Uterus (tissue), 2 donors: ENCODE data around the gene PDIK1L.

ENCODE experiments used
- CTCF ChIP-seq, 4 experiments: fragments of 200-600 bp in 2 of 4; fragments of 450-650 bp in 2 of 4; sonication (generic) in 2 of 4; IDR thresholded peaks; one replicate each; pipeline ENCODE4 v1.5.1; 2016 to 2019; ENCODE audit warnings: antibody characterized with exemption in 4 of 4, mild to moderate bottlenecking in 2 of 4, moderate library complexity in 1 of 4
- POLR2A ChIP-seq, 2 donors: fragments of 450-650 bp; IDR thresholded peaks; one replicate each; pipeline ENCODE4 v1.6.1; 2016; ENCODE audit warnings: antibody characterized with exemption in 2 of 2, mild to moderate bottlenecking in 1 of 2, moderate library complexity in 1 of 2

DNA sequence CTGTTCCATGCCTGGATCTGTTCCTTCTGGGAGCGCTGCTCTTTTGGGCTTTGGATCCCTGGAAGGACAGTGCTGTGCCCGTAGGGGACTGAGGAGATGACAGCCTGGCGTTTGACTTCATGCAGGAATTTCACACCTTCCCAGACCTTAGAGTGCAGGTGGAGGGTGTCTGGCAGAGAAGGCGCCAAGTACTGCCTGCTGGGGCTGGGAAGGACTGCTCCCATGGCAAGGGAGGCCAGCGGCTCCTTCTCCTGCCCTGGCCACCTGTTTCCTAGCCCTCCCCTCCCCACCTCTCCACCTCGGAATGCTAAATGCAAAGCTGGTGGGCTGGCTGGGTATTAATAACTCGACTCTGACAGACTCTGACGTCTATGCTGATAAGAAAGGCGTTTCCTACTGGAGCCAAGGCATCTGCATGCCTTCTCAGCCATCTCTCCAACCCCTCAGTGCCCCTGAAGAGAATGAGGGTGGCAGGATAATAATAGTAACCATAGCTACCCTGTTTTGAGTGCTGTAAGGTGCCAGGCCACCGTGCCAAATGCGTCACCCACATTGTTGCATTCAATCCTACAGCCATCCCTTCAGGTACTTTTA lies 17.5 kb upstream of the PDIK1L start:
- no peak for TF ChIP-seq POLR2A (IDR thresholded peaks at IDR 0.05)
- TF ChIP-seq CTCF (IDR thresholded peaks at IDR 0.05): no peak
